ENCODE data around the gene EPS8L2. TPM values are rescaled to one million over a fixed set of nuclear protein-coding genes. Genes with fewer than 3 reads are reported as not detected.

The EPS8L2 gene
- total and polyA plus RNA-seq, 2 of the 13 experiments (the other 11 are each of a cell fraction or from before 2014, with no cell fraction given): 89.3 to 416 TPM

DNA sequence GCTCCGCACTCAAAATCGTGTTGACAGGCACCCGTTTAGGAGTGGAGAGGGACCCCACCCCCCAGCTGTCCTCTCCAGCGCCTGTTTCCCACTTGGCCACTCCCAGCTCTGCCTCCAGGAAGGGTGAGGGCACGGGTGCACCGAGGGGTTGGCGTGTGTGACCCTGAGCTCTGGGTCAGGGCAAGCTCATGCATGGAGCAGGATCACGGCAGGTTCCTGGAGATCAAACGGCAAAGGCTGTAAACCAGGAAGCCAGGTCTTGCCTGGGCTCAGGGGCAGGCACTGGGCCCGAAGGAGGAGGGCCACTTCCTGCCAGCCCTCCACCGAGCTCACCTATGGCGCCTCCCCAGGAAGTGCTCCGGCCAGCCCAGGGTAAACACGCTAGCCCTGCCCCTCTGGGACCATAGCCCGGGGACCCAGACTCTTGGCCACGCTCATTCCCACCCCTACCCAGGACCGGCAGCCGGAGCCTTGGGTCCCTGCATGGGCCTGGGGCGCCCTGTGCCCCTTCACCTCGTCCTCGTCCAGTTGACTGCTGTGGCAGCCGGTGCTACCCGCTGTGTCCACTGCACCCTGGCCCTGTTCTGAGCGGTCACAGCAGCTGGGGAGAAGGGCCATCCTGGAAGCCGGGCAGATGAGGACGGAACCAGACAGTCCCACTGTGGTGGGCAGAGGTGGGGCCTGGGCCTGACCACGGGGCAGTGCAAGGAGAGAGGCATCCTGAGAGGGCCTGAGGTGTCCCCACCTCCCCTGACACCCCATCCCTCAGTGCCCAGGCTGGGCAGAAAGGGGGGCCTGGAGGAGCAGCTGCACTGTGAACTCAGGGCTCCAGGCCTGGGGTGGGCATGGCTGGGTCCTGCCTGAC is 1.0 kb upstream of the EPS8L2 start (continued):
- TF ChIP-seq ZNF781 (CRISPR knock-in tag; IDR thresholded peaks at IDR 0.05; ENCODE audit: borderline replicate concordance, not compliant biosample characterization): no peak
- TF ChIP-seq, protein P1, sequence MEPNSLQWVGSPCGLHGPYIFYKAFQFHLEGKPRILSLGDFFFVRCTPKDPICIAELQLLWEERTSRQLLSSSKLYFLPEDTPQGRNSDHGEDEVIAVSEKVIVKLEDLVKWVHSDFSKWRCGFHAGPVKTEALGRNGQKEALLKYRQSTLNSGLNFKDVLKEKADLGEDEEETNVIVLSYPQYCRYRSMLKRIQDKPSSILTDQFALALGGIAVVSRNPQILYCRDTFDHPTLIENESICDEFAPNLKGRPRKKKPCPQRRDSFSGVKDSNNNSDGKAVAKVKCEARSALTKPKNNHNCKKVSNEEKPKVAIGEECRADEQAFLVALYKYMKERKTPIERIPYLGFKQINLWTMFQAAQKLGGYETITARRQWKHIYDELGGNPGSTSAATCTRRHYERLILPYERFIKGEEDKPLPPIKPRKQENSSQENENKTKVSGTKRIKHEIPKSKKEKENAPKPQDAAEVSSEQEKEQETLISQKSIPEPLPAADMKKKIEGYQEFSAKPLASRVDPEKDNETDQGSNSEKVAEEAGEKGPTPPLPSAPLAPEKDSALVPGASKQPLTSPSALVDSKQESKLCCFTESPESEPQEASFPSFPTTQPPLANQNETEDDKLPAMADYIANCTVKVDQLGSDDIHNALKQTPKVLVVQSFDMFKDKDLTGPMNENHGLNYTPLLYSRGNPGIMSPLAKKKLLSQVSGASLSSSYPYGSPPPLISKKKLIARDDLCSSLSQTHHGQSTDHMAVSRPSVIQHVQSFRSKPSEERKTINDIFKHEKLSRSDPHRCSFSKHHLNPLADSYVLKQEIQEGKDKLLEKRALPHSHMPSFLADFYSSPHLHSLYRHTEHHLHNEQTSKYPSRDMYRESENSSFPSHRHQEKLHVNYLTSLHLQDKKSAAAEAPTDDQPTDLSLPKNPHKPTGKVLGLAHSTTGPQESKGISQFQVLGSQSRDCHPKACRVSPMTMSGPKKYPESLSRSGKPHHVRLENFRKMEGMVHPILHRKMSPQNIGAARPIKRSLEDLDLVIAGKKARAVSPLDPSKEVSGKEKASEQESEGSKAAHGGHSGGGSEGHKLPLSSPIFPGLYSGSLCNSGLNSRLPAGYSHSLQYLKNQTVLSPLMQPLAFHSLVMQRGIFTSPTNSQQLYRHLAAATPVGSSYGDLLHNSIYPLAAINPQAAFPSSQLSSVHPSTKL (CRISPR knock-in tag; IDR thresholded peaks at IDR 0.05): peak; percentile 86
- TF ChIP-seq ZMAT3 (CRISPR knock-in tag; conservative IDR thresholded peaks at IDR 0.05): peak; percentile 52; the same call in 1 of the 2 replicates
- TF ChIP-seq ELF3 (CRISPR knock-in tag; IDR thresholded peaks at IDR 0.05): peak; percentile 99
- no peak for TF ChIP-seq ZNF839 (CRISPR knock-in tag; IDR thresholded peaks at IDR 0.05; ENCODE audit: borderline replicate concordance)
- TF ChIP-seq DNMT3B (CRISPR knock-in tag; conservative IDR thresholded peaks at IDR 0.05): no peak
- TF ChIP-seq STAG1 (CRISPR knock-in tag; IDR thresholded peaks at IDR 0.05): no peak; the same call in 1 of the 2 replicates
- TF ChIP-seq TGIF2 (CRISPR knock-in tag; IDR thresholded peaks at IDR 0.05): peak; percentile 21
- peak; percentile 54; the same call in 1 of the 2 replicates for TF ChIP-seq ZNF629 (CRISPR knock-in tag; conservative IDR thresholded peaks at IDR 0.05)
- TF ChIP-seq TCF12 (IDR thresholded peaks at IDR 0.05): no peak
- 0 out of 2 replicates have a peak, but pooled peaks have one; percentile 83 for TF ChIP-seq TCF12 (CRISPR knock-in tag; IDR thresholded peaks at IDR 0.05)
- TF ChIP-seq, protein P2, sequence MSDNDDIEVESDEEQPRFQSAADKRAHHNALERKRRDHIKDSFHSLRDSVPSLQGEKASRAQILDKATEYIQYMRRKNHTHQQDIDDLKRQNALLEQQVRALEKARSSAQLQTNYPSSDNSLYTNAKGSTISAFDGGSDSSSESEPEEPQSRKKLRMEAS (IDR thresholded peaks at IDR 0.05): no peak
- TF ChIP-seq ZNF34 (CRISPR knock-in tag; IDR thresholded peaks at IDR 0.05; ENCODE audit: borderline replicate concordance): no peak; the same call in 1 of the 2 replicates
- TF ChIP-seq, protein P3, sequence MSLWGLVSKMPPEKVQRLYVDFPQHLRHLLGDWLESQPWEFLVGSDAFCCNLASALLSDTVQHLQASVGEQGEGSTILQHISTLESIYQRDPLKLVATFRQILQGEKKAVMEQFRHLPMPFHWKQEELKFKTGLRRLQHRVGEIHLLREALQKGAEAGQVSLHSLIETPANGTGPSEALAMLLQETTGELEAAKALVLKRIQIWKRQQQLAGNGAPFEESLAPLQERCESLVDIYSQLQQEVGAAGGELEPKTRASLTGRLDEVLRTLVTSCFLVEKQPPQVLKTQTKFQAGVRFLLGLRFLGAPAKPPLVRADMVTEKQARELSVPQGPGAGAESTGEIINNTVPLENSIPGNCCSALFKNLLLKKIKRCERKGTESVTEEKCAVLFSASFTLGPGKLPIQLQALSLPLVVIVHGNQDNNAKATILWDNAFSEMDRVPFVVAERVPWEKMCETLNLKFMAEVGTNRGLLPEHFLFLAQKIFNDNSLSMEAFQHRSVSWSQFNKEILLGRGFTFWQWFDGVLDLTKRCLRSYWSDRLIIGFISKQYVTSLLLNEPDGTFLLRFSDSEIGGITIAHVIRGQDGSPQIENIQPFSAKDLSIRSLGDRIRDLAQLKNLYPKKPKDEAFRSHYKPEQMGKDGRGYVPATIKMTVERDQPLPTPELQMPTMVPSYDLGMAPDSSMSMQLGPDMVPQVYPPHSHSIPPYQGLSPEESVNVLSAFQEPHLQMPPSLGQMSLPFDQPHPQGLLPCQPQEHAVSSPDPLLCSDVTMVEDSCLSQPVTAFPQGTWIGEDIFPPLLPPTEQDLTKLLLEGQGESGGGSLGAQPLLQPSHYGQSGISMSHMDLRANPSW (CRISPR knock-in tag; IDR thresholded peaks at IDR 0.05; ENCODE audit: borderline replicate concordance): peak; percentile 94; the same call in 1 of the 2 replicates
- TF ChIP-seq ZBTB7B (CRISPR knock-in tag; IDR thresholded peaks at IDR 0.05): peak; percentile 80
- TF ChIP-seq ZFP82 (CRISPR knock-in tag; IDR thresholded peaks at IDR 0.05; ENCODE audit: borderline replicate concordance): no peak
- peak; percentile 60 for TF ChIP-seq U2AF1 (optimal IDR thresholded peaks at IDR 0.05; ENCODE audit: low read depth, low read length)
- TF ChIP-seq, protein P4, sequence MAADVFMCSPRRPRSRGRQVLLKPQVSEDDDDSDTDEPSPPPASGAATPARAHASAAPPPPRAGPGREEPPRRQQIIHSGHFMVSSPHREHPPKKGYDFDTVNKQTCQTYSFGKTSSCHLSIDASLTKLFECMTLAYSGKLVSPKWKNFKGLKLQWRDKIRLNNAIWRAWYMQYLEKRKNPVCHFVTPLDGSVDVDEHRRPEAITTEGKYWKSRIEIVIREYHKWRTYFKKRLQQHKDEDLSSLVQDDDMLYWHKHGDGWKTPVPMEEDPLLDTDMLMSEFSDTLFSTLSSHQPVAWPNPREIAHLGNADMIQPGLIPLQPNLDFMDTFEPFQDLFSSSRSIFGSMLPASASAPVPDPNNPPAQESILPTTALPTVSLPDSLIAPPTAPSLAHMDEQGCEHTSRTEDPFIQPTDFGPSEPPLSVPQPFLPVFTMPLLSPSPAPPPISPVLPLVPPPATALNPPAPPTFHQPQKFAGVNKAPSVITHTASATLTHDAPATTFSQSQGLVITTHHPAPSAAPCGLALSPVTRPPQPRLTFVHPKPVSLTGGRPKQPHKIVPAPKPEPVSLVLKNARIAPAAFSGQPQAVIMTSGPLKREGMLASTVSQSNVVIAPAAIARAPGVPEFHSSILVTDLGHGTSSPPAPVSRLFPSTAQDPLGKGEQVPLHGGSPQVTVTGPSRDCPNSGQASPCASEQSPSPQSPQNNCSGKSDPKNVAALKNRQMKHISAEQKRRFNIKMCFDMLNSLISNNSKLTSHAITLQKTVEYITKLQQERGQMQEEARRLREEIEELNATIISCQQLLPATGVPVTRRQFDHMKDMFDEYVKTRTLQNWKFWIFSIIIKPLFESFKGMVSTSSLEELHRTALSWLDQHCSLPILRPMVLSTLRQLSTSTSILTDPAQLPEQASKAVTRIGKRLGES (CRISPR knock-in tag; IDR thresholded peaks at IDR 0.05; ENCODE audit: borderline replicate concordance): 0 out of 2 replicates have a peak, but pooled peaks have one; percentile 58
- TF ChIP-seq ZNF331 (CRISPR knock-in tag; IDR thresholded peaks at IDR 0.05): peak; percentile 39; the same call in 1 of the 2 replicates
- no peak; the same call in 1 of the 2 replicates for TF ChIP-seq FOXM1 (CRISPR knock-in tag; IDR thresholded peaks at IDR 0.05)

Data from HepG2 (cell line).